Lower leg skin (tissue), 4 donors: ENCODE measurements around the gene GADL1. TPM values are rescaled to one million over a fixed set of nuclear protein-coding genes. Genes with fewer than 3 reads are reported as not detected.

ENCODE experiments used
- DNase-seq, 2 donors: peaks; one replicate each; pipeline ENCODE4 v3.0.0-alpha.2; 2019; ENCODE audit warnings: low spot score in 2 of 2
- H3K4me3 ChIP-seq: fragments of 200-600 bp; sonication (generic); 2 replicates; pipeline ENCODE4 v1.5.1; 2017; ENCODE audit warnings: mild to moderate bottlenecking, low read depth; ENCODE audit not compliant: poor library complexity, severe bottlenecking
- CTCF ChIP-seq, 3 donors: fragments of 450-650 bp; IDR thresholded peaks; one replicate each; pipeline ENCODE4 v1.5.1; 2016; ENCODE audit warnings: antibody characterized with exemption in 3 of 3, mild to moderate bottlenecking in 3 of 3, moderate library complexity in 2 of 3
- POLR2A ChIP-seq, 2 donors: fragments of 450-650 bp; IDR thresholded peaks; one replicate each; pipeline ENCODE4 v1.6.1; 2016 to 2017; ENCODE audit warnings: antibody characterized with exemption in 2 of 2, mild to moderate bottlenecking in 1 of 2, moderate library complexity in 1 of 2
- WGBS, 2 donors: methylation state at CpG; one replicate each; pipeline ENCODE4 v1.1.5; 2018; 5-methylcytosine and 5-hydroxymethylcytosine counted together
- intact Hi-C: fragments of 100-400 bp; cut with DNase I; formaldehyde crosslinking; loops from one replicate; pipeline ENCODE4 v1.15.0; 2023; ENCODE audit warnings: low total_unique reads
- total RNA-seq, 4 donors: library from RNA; depleted of rRNA; stranded (reverse); fragments of >200 nt; gene quantifications; one replicate each; pipeline ENCODE4 v1.1.0, GENCODE V29; 2016

Gene GADL1
- total RNA-seq, 4 donors from 2014 or later, result not detected

DNA sequence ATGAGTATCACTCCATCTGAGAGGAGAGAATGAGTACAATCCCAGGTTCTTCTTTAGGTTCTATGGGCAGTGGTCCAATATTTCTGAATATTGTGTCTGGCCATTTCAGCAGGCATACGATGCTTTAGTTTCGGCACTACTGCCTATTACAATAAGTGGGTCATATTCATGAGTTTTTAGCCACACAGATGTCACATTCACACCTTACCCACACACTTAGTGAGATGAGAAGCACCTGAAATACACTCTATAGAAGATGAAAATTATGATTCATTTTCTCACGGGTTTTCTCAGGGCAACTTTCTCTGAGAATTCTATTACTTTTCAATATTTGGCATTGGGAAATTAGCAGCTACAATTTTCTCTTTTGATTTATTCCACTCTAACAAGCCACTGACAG lies 155.9 kb downstream of the GADL1 start:
- no peak overlapping the region for H3K4me3 ChIP-seq
- WGBS, 2 donors, result 85 to 91% methylated on average over 3 of the region's 3 CpGs
- TF ChIP-seq POLR2A (IDR thresholded peaks at IDR 0.05), result no peak
- TF ChIP-seq CTCF (IDR thresholded peaks at IDR 0.05), result no peak
- intact Hi-C loops, result no loop called here
- no peak for DNase-seq

DNA sequence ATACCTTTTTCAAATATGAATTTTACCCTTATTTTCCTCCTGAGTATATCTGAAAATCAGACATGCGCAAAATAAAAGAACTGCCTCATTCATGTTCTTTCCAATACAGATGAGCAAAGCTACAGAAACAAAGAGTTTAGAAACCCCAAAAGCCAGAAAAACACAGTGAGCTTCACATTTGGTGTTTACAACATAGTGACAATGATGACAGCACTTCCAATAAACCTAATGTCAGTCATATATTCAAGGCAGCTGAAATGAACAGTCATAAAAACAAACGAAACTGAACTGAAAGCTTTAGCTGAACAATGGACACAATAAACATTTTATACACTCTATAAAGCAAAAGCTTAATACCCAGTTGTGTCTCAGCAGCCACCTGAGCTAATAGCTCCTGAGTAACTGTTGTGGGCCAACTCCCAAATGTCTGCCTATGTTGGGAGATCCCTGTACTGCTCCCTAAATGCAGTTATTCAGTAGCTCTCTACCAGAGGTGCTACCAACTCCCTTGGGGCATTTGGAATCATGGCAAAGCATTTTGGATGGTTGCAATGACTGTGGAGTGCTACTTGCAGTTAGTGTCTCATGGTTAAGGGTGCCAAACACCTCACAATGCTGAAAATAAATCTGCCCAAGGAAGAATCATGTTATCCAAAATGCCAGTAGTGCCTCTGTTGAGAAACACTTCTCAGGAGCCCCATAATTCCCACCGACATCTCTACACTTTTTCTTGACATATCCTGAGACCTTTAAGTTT lies 156.5 kb downstream of the GADL1 start:
- intact Hi-C loops, result no loop called here
- no peak overlapping the region for H3K4me3 ChIP-seq
- DNase-seq, result no peak
- TF ChIP-seq CTCF (IDR thresholded peaks at IDR 0.05), result no peak
- TF ChIP-seq POLR2A (IDR thresholded peaks at IDR 0.05), result no peak
- WGBS, 2 donors, result 67% methylated on average over 3 of the region's 3 CpGs

DNA sequence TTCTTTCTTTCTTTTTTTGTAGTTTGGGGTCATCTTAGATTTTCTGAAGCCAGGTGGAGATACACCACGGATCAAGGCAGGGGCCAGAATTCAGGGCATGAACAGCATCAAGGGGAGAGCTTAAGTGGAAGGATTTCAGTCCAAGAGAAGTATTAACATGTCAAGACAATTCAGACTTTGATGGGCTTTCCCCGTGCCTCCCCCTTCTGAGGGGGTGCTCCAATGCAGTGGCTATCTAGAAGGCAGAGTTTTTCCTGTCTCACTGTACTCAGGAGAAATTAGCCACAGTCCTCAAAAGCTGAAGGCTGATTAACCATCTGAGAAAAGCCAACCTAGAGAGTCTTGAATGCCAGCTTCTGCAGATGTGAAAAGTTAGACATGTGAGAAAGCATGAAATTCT lies 160.8 kb downstream of the GADL1 start:
- DNase-seq, result no peak
- WGBS, 2 donors, result 69 to 74% methylated on average over 2 of the region's 2 CpGs
- intact Hi-C loops, result no loop called here
- no peak overlapping the region for H3K4me3 ChIP-seq
- TF ChIP-seq POLR2A (IDR thresholded peaks at IDR 0.05) (no peak), CTCF (IDR thresholded peaks at IDR 0.05) (no peak)

DNA sequence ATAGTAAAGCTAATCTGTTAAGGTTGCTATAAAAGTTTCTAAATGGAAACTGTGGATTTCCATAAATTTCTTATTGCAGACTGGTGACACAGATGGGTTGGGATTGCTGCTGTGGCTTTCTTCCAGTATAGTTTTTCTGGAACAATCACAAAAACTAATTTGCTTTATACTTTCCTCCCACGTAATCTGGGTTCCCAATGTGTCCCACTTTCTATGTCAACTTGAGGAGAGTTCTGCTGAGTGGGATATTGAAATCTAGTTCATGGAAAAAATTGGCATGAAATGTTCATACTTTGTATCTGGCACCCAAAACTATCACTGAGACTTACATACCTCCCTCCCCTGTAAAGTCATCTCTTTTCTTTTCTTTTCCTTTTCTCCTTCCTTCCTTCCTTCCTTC lies 161.3 kb downstream of the GADL1 start:
- H3K4me3 ChIP-seq, result no peak overlapping the region
- intact Hi-C loops, result no loop called here
- DNase-seq, result no peak
- TF ChIP-seq CTCF (IDR thresholded peaks at IDR 0.05) (no peak), POLR2A (IDR thresholded peaks at IDR 0.05) (no peak)
- WGBS, 2 donors, result 41 to 46% methylated on average over 1 of the region's 1 CpG

GRCh38 chr3:30730967-30731366 lies 163.5 kb downstream of the GADL1 start:
- intact Hi-C loops, result no loop called here
- 84 to 85% methylated on average over 3 of the region's 3 CpGs for WGBS, 2 donors
- TF ChIP-seq CTCF (IDR thresholded peaks at IDR 0.05) (no peak), POLR2A (IDR thresholded peaks at IDR 0.05) (no peak)

GRCh38 chr3:30729936-30730335 lies 164.5 kb downstream of the GADL1 start:
- TF ChIP-seq POLR2A (IDR thresholded peaks at IDR 0.05) (no peak), CTCF (IDR thresholded peaks at IDR 0.05) (no peak)
- H3K4me3 ChIP-seq, result no peak overlapping the region
- no peak for DNase-seq
- intact Hi-C loops, result no loop called here

More at GRCh38 chr3:30730967-30731366, 163.5 kb downstream of the GADL1 start:
- DNase-seq, result no peak
- H3K4me3 ChIP-seq, result no peak overlapping the region
